K562 (cell line): ENCODE results near the gene NDUFS6. TPM values are rescaled to one million over a fixed set of nuclear protein-coding genes. Genes with fewer than 3 reads are reported as not detected.
A peak's percentile ranks its signal among the peaks of the same experiment; 100 is the strongest.

Source experiments
- AFF1 ChIP-seq, 2 experiments: fragments of 450-650 bp; IDR thresholded peaks; 2 replicates each; pipeline ENCODE4 v1.6.1; 2018; ENCODE audit warnings: mild to moderate bottlenecking in 2 of 2, low read depth in 1 of 2; ENCODE audit not compliant: partially characterized antibody in 2 of 2
- ARNT ChIP-seq, 2 experiments: fragments of 450-650 bp; IDR thresholded peaks; 2 replicates each; pipeline ENCODE4 v1.6.1; 2016; ENCODE audit warnings: mild to moderate bottlenecking in 1 of 2
- CTCF ChIP-seq, 3 experiments: IDR thresholded peaks in 2 of 3; conservative IDR thresholded peaks in 1 of 3; 2 replicates each; pipeline ENCODE4 v1.5.1; 2011 to 2012; ENCODE audit warnings: low read length in 3 of 3, mild to moderate bottlenecking in 3 of 3, control low read depth in 2 of 3, improper control_type of control experiment in 1 of 3, inconsistent platforms in 1 of 3, low read depth in 1 of 3, mixed read lengths in 1 of 3, moderate library complexity in 1 of 3; ENCODE audit not compliant: insufficient read depth in 2 of 3
- EP300 ChIP-seq: IDR thresholded peaks from 2 replicates; pipeline ENCODE4 v1.6.1; 2012; ENCODE audit warnings: low read length, improper control_type of control experiment
- HIVEP1 ChIP-seq: fragments of 250-450 bp; sonication (Bioruptor Pico); IDR thresholded peaks from 2 replicates; pipeline ENCODE4 v1.4.0; 2020; ENCODE audit warnings: mild to moderate bottlenecking
- HMGN3 ChIP-seq: IDR thresholded peaks from 2 replicates; pipeline ENCODE4 v1.6.1; 2011; ENCODE audit warnings: borderline replicate concordance, low read depth, mild to moderate bottlenecking, mixed read lengths, low read length; ENCODE audit not compliant: insufficient read length; ENCODE audit errors: extremely low read depth
- HNRNPH1 ChIP-seq: fragments of 200-400 bp; formaldehyde crosslinking; optimal IDR thresholded peaks from 2 replicates; pipeline ENCODE3; 2017; ENCODE audit warnings: low read depth, mild to moderate bottlenecking, low read length, moderate library complexity
- NR4A1 ChIP-seq, 2 experiments: fragments of 250-450 bp in 1 of 2; fragments of 450-650 bp in 1 of 2; sonication (Bioruptor Pico) in 1 of 2; IDR thresholded peaks; 2 replicates each; pipeline versions ENCODE4 v1.4.0 to v1.6.1; 2016 to 2020; ENCODE audit warnings: mild to moderate bottlenecking in 2 of 2, missing compliant biosample characterization in 1 of 2, missing genetic modification characterization in 1 of 2, moderate library complexity in 1 of 2
- SFPQ ChIP-seq: fragments of 200-400 bp; formaldehyde crosslinking; IDR thresholded peaks from 2 replicates; pipeline ENCODE4 v1.6.1; 2017; ENCODE audit warnings: mild to moderate bottlenecking, low read depth, low read length, moderate library complexity
- TSC22D4 ChIP-seq: fragments of 450-650 bp; IDR thresholded peaks from 2 replicates; pipeline ENCODE4 v1.6.1; 2016; ENCODE audit warnings: missing genetic modification characterization, missing biosample characterization, control low read depth
- ZEB2 ChIP-seq: fragments of 450-650 bp; IDR thresholded peaks from 2 replicates; pipeline ENCODE4 v1.6.1; 2016
- ZFP91 ChIP-seq: sonication (generic); formaldehyde crosslinking; IDR thresholded peaks from 2 replicates; pipeline ENCODE4 v1.8.0; 2022; ENCODE audit warnings: mild to moderate bottlenecking, missing genetic modification reagents
- ZNF24 ChIP-seq: fragments of 450-650 bp; IDR thresholded peaks from 2 replicates; pipeline ENCODE4 v1.6.1; 2016
- ZNF551 ChIP-seq: fragments of 250-450 bp; sonication (Bioruptor Pico); IDR thresholded peaks from 2 replicates; pipeline ENCODE4 v1.5.0; 2021; ENCODE audit warnings: mild to moderate bottlenecking, moderate library complexity
- polyA plus RNA-seq, 8 experiments: library from polyadenylated mRNA; depleted of rRNA in 4 of 8; stranded (reverse) in 5 of 8; unstranded in 3 of 8; fragments of >200 nt; fragmentation: Nextera tagmentation in 2 of 8; fragmentation: Illumina TruSeq in 1 of 8; extraction: Ambion mirVana in 2 of 8; extraction: Trizol in 1 of 8; gene quantifications; 2 replicates each; pipeline versions ENCODE4 v1.2.1 to v1.2.3, GENCODE V29; 2011 to 2014; ENCODE audit warnings: inconsistent platforms in 1 of 8, missing spikeins in 1 of 8
- total RNA-seq, 7 experiments: library from RNA; depleted of rRNA in 6 of 7; stranded (reverse); fragments of >200 nt in 6 of 7; fragmentation: Illumina TruSeq in 2 of 7; extraction: Trizol in 2 of 7; gene quantifications; 2 replicates each; pipeline versions ENCODE4 v1.2.1 to v1.2.3, GENCODE V29; 2011 to 2021; ENCODE audit warnings: low replicate concordance in 1 of 7

NDUFS6 gene
- total and polyA plus RNA-seq, 9 of the 15 experiments (the other 6 are each of a cell fraction or from before 2014, with no cell fraction given) = 36.1 to 291 (median 77.0) TPM

GRCh38 chr5:1799110-1799601, 2.1 kb upstream of the NDUFS6 start (continued):
- TF ChIP-seq AFF1 (IDR thresholded peaks at IDR 0.05; ENCODE audit: low read depth in 1 of 2, partially characterized antibody in 2 of 2) (no peak), EP300 (no peak), ZEB2 (no peak), NR4A1 (CRISPR knock-in tag; IDR thresholded peaks at IDR 0.05) (no peak), NR4A1 (tag; IDR thresholded peaks at IDR 0.05) (no peak), TSC22D4 (no peak), HMGN3 (no peak), HNRNPH1 (no peak), ZNF551 (no peak), SFPQ (no peak), CTCF (IDR thresholded peaks at IDR 0.05 in 2 of 3, conservative IDR thresholded peaks at IDR 0.05 in 1 of 3; ENCODE audit: insufficient read depth in 2 of 3, low read depth in 1 of 3, low read length in 3 of 3) (peak in 1 of 3 experiments; percentile 26; a peak in 1 of 6 replicates), ZNF24 (no peak), HIVEP1 (CRISPR knock-in tag) (no peak), ZFP91 (CRISPR knock-in tag) (no peak), ARNT (IDR thresholded peaks at IDR 0.05) (no peak)
